ENCODE measurements around the gene SPATA2. TPM values are rescaled to one million over a fixed set of nuclear protein-coding genes. Genes with fewer than 3 reads are reported as not detected.

SPATA2 gene
- total and polyA plus RNA-seq, 2 donors (not counting 3 experiments of a cell fraction or from before 2014, with no cell fraction given): 4.9 to 6.1 TPM

- Histone ChIP-seq H3K36me3 (ENCODE audit: control insufficient read depth in 2 of 2, extremely low read depth in 1 of 2, insufficient read depth in 2 of 2, low read length in 2 of 2) (no peaks in the 10 kb centered on the region), H3K27me3 (ENCODE audit: control insufficient read depth in 2 of 2, insufficient read depth in 2 of 2, low read length in 2 of 2) (no peaks in the 10 kb centered on the region), H3K79me2 (ENCODE audit: control insufficient read depth, insufficient read depth, low read length) (peaks cover 35% of the 10 kb centered on the region), H2AFZ (ENCODE audit: low read depth, low read length) (peak overlapping the region; percentile 9), H3K9me3 (replicated peaks; ENCODE audit: control insufficient read depth, insufficient read depth, low read length) (no peaks in the 10 kb centered on the region), H4K20me1 (replicated peaks; ENCODE audit: control insufficient read depth, extremely low read depth, insufficient read depth, low read length) (no peaks in the 10 kb centered on the region), H3K9ac (replicated peaks; ENCODE audit: extremely low read depth, insufficient read depth, low read length) (peak overlapping the region; percentile 88), H3K9me1 (replicated peaks; ENCODE audit: control insufficient read depth, extremely low read depth, insufficient read depth, low read length) (no peaks in the 10 kb centered on the region), H3K4me3 (replicated peaks in 1 of 3; ENCODE audit: insufficient read depth in 1 of 3, low read depth in 1 of 3, low read length in 3 of 3) (peak overlapping the region; percentile 54 to 89 (median 68)), H3K4me2 (ENCODE audit: insufficient read depth, low read length) (peak overlapping the region; percentile 90), H3K27ac (ENCODE audit: insufficient read depth, low read depth, low read length) (peak overlapping the region; percentile 86), H3K4me1 (ENCODE audit: control insufficient read depth, extremely low read depth, insufficient read depth, low read length) (peaks cover 17% of the 10 kb centered on the region)
- FAIRE-seq (peak; percentile 8), DNase-seq (ENCODE audit: low read depth, low spot score) (peak; percentile 29)
- POLR2A ChIA-PET: no interaction called here
- BruUV-seq (replicated peaks): no TSS peak
- CTCF ChIA-PET: interaction anchor here (1.5 to 2.5 kb wide), 4 partner anchors 10 to 157 kb away, joined by 4 to 14 read pairs (median 6); no protein-coding TSS in a partner anchor
- dilution Hi-C loops (cut with MboI; ENCODE audit: extremely low pct_ligation_motif_present, low sequenced_read_pairs): no loop called here
- intact Hi-C loops (cut with micrococcal nuclease): loop anchor here (2.0 kb wide), 2 partner anchors 14 to 22 kb away; partner anchors contain the start of gene RNF114
- TF ChIP-seq JUN (IDR thresholded peaks at IDR 0.05; ENCODE audit: borderline replicate concordance, insufficient read depth, insufficient read length, low read depth) (no peak), MAX (IDR thresholded peaks at IDR 0.05; ENCODE audit: insufficient read depth, insufficient read length) (no peak), GATA2 (IDR thresholded peaks at IDR 0.05; ENCODE audit: insufficient read depth, insufficient read length, low read depth, low read length) (no peak), CTCF (IDR thresholded peaks at IDR 0.05; ENCODE audit: extremely low read depth in 1 of 2, insufficient read depth in 1 of 2, low read depth in 1 of 2, low read length in 2 of 2) (no peak), EZH2 (IDR thresholded peaks at IDR 0.05; ENCODE audit: borderline replicate concordance, low read depth, low read length, severe bottlenecking) (no peak), FOS (IDR thresholded peaks at IDR 0.05; ENCODE audit: borderline replicate concordance, insufficient read depth, low read length) (no peak), POLR2A (IDR thresholded peaks at IDR 0.05; ENCODE audit: low read depth, low read length) (no peak), POLR2AphosphoS5 (IDR thresholded peaks at IDR 0.05; ENCODE audit: insufficient read depth, low read depth, low read length) (no peak), MYC (IDR thresholded peaks at IDR 0.05; ENCODE audit: low read depth, low read length) (no peak)
Measured at GRCh38 chr20:49914310-49915117, 815 bp downstream of the SPATA2 start.

Measured in endothelial cell of umbilical vein (primary cell).